Left hindlimb (tissue), 1 donor: Measurements from ENCODE around the gene PPP2R5C.
"Not testable (repeated sequence)": the region's sequence is repeated elsewhere in the genome, so short reads cannot be mapped to it uniquely, and the experiment has no call there.

Experiments used
- DNase-seq: peaks from one replicate; pipeline ENCODE4 v3.0.0-alpha.2; 2018

PPP2R5C gene

GRCh38 chr14:101784631-101785030 lies 23.1 kb downstream of the PPP2R5C start:
- DNase-seq: no peak

GRCh38 chr14:101788016-101788635 lies 26.6 kb downstream of the PPP2R5C start:
- DNase-seq: no peak

- DNase-seq: no peak
Observed at GRCh38 chr14:101789222-101789621, 27.7 kb downstream of the PPP2R5C start.

- no peak for DNase-seq
Observed at GRCh38 chr14:101790232-101790631, 28.7 kb downstream of the PPP2R5C start.

- no peak for DNase-seq
Observed at GRCh38 chr14:101791919-101792572, 30.5 kb downstream of the PPP2R5C start.

GRCh38 chr14:101796016-101796415 lies 34.5 kb downstream of the PPP2R5C start:
- no peak for DNase-seq

- no peak for DNase-seq
Observed at GRCh38 chr14:101796479-101796878, 35.0 kb downstream of the PPP2R5C start.

- DNase-seq: no peak
Observed at GRCh38 chr14:101797856-101798255, 36.3 kb downstream of the PPP2R5C start.

- DNase-seq: not testable (repeated sequence)
Observed at GRCh38 chr14:101804373-101804772, 42.9 kb downstream of the PPP2R5C start.

GRCh38 chr14:101806252-101806651 lies 44.7 kb downstream of the PPP2R5C start:
- DNase-seq: not testable (repeated sequence)

- DNase-seq: no peak
Observed at GRCh38 chr14:101808020-101808641, 46.6 kb downstream of the PPP2R5C start.

GRCh38 chr14:101808894-101809670 lies 47.6 kb downstream of the PPP2R5C start:
- no peak for DNase-seq

- DNase-seq: peak; percentile 92
Observed at GRCh38 chr14:101809671-101810514, 48.4 kb downstream of the PPP2R5C start.

- no peak for DNase-seq
Observed at GRCh38 chr14:101810897-101811621, 49.5 kb downstream of the PPP2R5C start.

- no peak for DNase-seq
Observed at GRCh38 chr14:101812071-101812470, 50.6 kb downstream of the PPP2R5C start.

GRCh38 chr14:101813171-101813759 lies 51.8 kb downstream of the PPP2R5C start:
- peak; percentile 64 for DNase-seq

GRCh38 chr14:101813833-101814232 lies 52.3 kb downstream of the PPP2R5C start:
- no peak for DNase-seq

- DNase-seq: no peak
Observed at GRCh38 chr14:101814934-101815333, 53.4 kb downstream of the PPP2R5C start.

- DNase-seq: no peak
Observed at GRCh38 chr14:101815994-101816393, 54.5 kb downstream of the PPP2R5C start.

GRCh38 chr14:101817501-101818001 lies 56.0 kb downstream of the PPP2R5C start:
- DNase-seq: no peak
